HepG2 (cell line): Measurements from ENCODE around the gene CEP76. TPM values are rescaled to one million over a fixed set of nuclear protein-coding genes. Genes with fewer than 3 reads are reported as not detected.

Source experiments
- ATAC-seq: fragments of 200-7000 bp; cut with Tn5 transposase; 3 replicates; pipeline ENCODE4 v1.9.1; 2020; ENCODE audit warnings: mild to moderate bottlenecking, moderate library complexity
- BruUV-seq: library from RNA; stranded (reverse); fragments of 400-500 nt; replicated peaks from 2 replicates; lab custom pipeline; 2021; lab: Mats Ljungman, UMichigan
- CTCF ChIA-PET: fragments of 300-600 bp; formaldehyde crosslinking; extraction: SDS; loops from one replicate; lab custom pipeline; 2021; ENCODE audit warnings: low total read pairs, inconsistent platforms, low intra/inter-chr PET ratio; lab: Yijun Ruan, JAX
- POLR2A ChIA-PET: fragments of 350-600 bp; sonication (Branson Sonifier 250); formaldehyde crosslinking; loops from one replicate; lab custom pipeline; 2020; ENCODE audit warnings: antibody characterized with exemption, inconsistent platforms; lab: Yijun Ruan, JAX
- DNase-seq: peaks from one replicate; pipeline ENCODE4 v3.0.0-alpha.2; 2015; ENCODE audit warnings: low spot score
- FAIRE-seq: peaks from 3 replicates; lab custom pipeline; 2011; peaks lifted over from hg19 to GRCh38; lab: Jason Lieb, UNC
- H2AFZ ChIP-seq: one replicate; pipeline ENCODE4 v1.6.1; 2011; ENCODE audit warnings: low read length, inconsistent platforms
- H3K27ac ChIP-seq: fragments of 300-600 bp; 3 replicates; pipeline ENCODE4 v1.8.0; 2011; ENCODE audit warnings: mixed run types, mild to moderate bottlenecking, mixed read lengths, low read length, inconsistent platforms; ENCODE audit not compliant: insufficient read depth; ENCODE audit errors: extremely low read length
- H3K27me3 ChIP-seq, 2 experiments: fragments of 200-600 bp in 1 of 2; 2 replicates in 1 of 2; 3 replicates in 1 of 2; pipeline versions ENCODE4 v1.6.0 to v1.8.0; 2011; ENCODE audit warnings: low read length in 2 of 2, mild to moderate bottlenecking in 2 of 2, moderate library complexity in 2 of 2, inconsistent platforms in 1 of 2; ENCODE audit not compliant: insufficient read depth in 2 of 2, control insufficient read depth in 1 of 2
- H3K36me3 ChIP-seq, 2 experiments: fragments of 200-600 bp in 1 of 2; replicated peaks in 1 of 2; 2 replicates in 1 of 2; 3 replicates in 1 of 2; pipeline versions ENCODE4 v1.5.1 to v1.8.0; 2011; ENCODE audit warnings: low read length in 2 of 2, inconsistent platforms in 1 of 2; ENCODE audit not compliant: insufficient read depth in 2 of 2, control insufficient read depth in 1 of 2
- H3K4me1 ChIP-seq: 2 replicates; pipeline ENCODE4 v1.5.1; 2012; ENCODE audit warnings: low read length, inconsistent platforms; ENCODE audit not compliant: insufficient read depth
- H3K4me2 ChIP-seq: 2 replicates; pipeline ENCODE4 v1.6.0; 2011; ENCODE audit warnings: low read depth, low read length, inconsistent platforms
- H3K4me3 ChIP-seq, 3 experiments: fragments of 200-600 bp in 1 of 3; sonication (generic), shearing (Covaris generic) in 1 of 3; replicated peaks in 1 of 3; 2 replicates each; pipeline ENCODE4 v1.5.1; 2011 to 2016; ENCODE audit warnings: low read length in 3 of 3, inconsistent platforms in 2 of 3, low read depth in 2 of 3, mild to moderate bottlenecking in 2 of 3, control low read depth in 1 of 3, mixed read lengths in 1 of 3; ENCODE audit not compliant: insufficient read depth in 1 of 3
- H3K79me2 ChIP-seq: one replicate; pipeline ENCODE4 v1.6.1; 2011; ENCODE audit warnings: low read length, inconsistent platforms; ENCODE audit not compliant: insufficient read depth
- H3K9ac ChIP-seq: 2 replicates; pipeline ENCODE4 v1.6.0; 2011; ENCODE audit warnings: mild to moderate bottlenecking, low read depth, low read length, inconsistent platforms; ENCODE audit not compliant: insufficient read depth
- H3K9me3 ChIP-seq: 2 replicates; pipeline ENCODE4 v1.5.1; 2012; ENCODE audit warnings: mild to moderate bottlenecking, low read length
- H4K20me1 ChIP-seq: 2 replicates; pipeline ENCODE4 v1.6.0; 2011; ENCODE audit warnings: inconsistent platforms, mild to moderate bottlenecking, low read length, moderate library complexity; ENCODE audit not compliant: insufficient read depth
- CHCHD3 ChIP-seq: sonication (generic); formaldehyde crosslinking; IDR thresholded peaks from 2 replicates; pipeline ENCODE4 v1.8.0; 2022; ENCODE audit warnings: mild to moderate bottlenecking, missing genetic modification reagents, moderate library complexity
- ELF3 ChIP-seq: IDR thresholded peaks from 2 replicates; pipeline ENCODE4 v1.6.1; 2016; ENCODE audit warnings: missing genetic modification reagents, missing compliant biosample characterization
- MIXL1 ChIP-seq: IDR thresholded peaks from 2 replicates; pipeline ENCODE4 v1.6.1; 2016
- MXI1 ChIP-seq: IDR thresholded peaks from 3 replicates; pipeline ENCODE4 v1.6.1; 2012; ENCODE audit warnings: low read depth, low read length, inconsistent platforms, borderline replicate concordance
- RAD21 ChIP-seq: fragments of 450-650 bp; formaldehyde crosslinking; IDR thresholded peaks from 2 replicates; pipeline ENCODE4 v1.5.0; 2020; ENCODE audit warnings: mild to moderate bottlenecking
- SAP130 ChIP-seq: IDR thresholded peaks from 2 replicates; pipeline ENCODE4 v1.6.1; 2016; ENCODE audit warnings: low read depth
- SMC3 ChIP-seq: IDR thresholded peaks from 2 replicates; pipeline ENCODE4 v1.6.1; 2011; ENCODE audit warnings: low read length, improper control_type of control experiment
- SOX5 ChIP-seq: IDR thresholded peaks from 2 replicates; pipeline ENCODE4 v1.6.1; 2016; ENCODE audit warnings: borderline replicate concordance
- STAG1 ChIP-seq: sonication (generic); formaldehyde crosslinking; IDR thresholded peaks from 2 replicates; pipeline ENCODE4 v1.4.0; 2020; ENCODE audit warnings: missing genetic modification reagents
- ZNF672 ChIP-seq: sonication (generic); formaldehyde crosslinking; IDR thresholded peaks from 2 replicates; pipeline ENCODE4 v1.8.1; 2022; ENCODE audit warnings: missing genetic modification reagents
- WGBS: methylation state at CpG from one replicate; pipeline ENCODE4 v1.1.6; 2017; ENCODE audit warnings: low lambda C conversion rate; 5-methylcytosine and 5-hydroxymethylcytosine counted together
- in situ Hi-C: cut with HindIII; loops from 2 replicates; pipeline ENCODE4 v1.10.0; 2017; ENCODE audit warnings: low pct_unique_long_range_greater_than_20kb; ENCODE audit not compliant: extremely low pct_ligation_motif_present
- intact Hi-C: fragments of 100-400 bp; cut with micrococcal nuclease; formaldehyde crosslinking; loops from one replicate; pipeline ENCODE4 v1.10.0; 2022; ENCODE audit not compliant: unreplicated experiment
- polyA plus RNA-seq, 8 experiments: library from polyadenylated mRNA; depleted of rRNA in 3 of 8; stranded (reverse) in 7 of 8; unstranded in 1 of 8; fragments of >200 nt; fragmentation: Illumina TruSeq in 4 of 8; extraction: Trizol in 4 of 8; gene quantifications; 2 replicates each; pipeline versions ENCODE4 v1.2.1 to v1.2.3, GENCODE V29; 2011 to 2016; ENCODE audit warnings: low read depth in 4 of 8, missing spikeins in 1 of 8, mixed read lengths in 1 of 8; ENCODE audit not compliant: insufficient read depth in 1 of 8
- total RNA-seq, 5 experiments: library from RNA; depleted of rRNA; stranded (reverse); fragments of >200 nt; fragmentation: Illumina TruSeq; extraction: Trizol; gene quantifications; 2 replicates each; pipeline ENCODE4 v1.2.3, GENCODE V29; 2016; ENCODE audit warnings: low read depth in 1 of 5
- TF ChIP-seq, protein P1 (sequence below): sonication (generic); formaldehyde crosslinking; IDR thresholded peaks from 2 replicates; pipeline ENCODE4 v1.5.0; 2020; ENCODE audit warnings: mild to moderate bottlenecking, missing genetic modification reagents, moderate library complexity
- TF ChIP-seq, protein P2 (sequence below): IDR thresholded peaks from 2 replicates; pipeline ENCODE4 v1.6.1; 2016; ENCODE audit warnings: low read depth
- TF ChIP-seq, protein P3 (sequence below): sonication (generic); formaldehyde crosslinking; IDR thresholded peaks from 2 replicates; pipeline ENCODE4 v1.5.1; 2020; ENCODE audit warnings: mild to moderate bottlenecking, missing genetic modification reagents, moderate library complexity

Gene CEP76
- total and polyA plus RNA-seq, 2 of the 13 experiments (the other 11 are each of a cell fraction or from before 2014, with no cell fraction given) = 13.9 to 15.1 TPM

DNA sequence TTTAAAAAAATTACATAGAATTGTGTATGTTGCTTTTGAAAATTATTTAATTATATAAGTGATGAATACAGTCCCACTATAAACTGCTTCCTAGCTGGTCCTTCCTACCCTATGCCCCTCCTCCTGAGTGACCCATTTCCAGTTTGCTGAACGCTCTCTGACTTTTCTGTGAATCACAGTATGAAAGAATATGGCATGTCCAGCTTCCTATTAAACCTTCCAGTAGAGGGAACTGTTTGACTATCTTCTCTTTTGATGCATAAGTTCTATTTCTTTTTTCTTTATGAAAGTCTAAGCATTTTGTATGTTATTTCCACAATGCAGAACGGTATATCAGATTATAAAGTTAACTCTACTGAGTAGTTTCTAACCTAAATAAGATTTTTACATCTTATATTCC is 41.6 kb upstream of the CEP76 start:
- ChIA-PET CTCF (interaction anchor here (1.3 to 1.7 kb wide), 2 partner anchors 23 to 190 kb away, joined by 3 to 4 read pairs; no protein-coding TSS in a partner anchor), POLR2A (interaction anchor here (0.5 to 0.9 kb wide), 3 partner anchors 14 to 973 kb away, joined by 3 to 6 read pairs (median 3); no protein-coding TSS in a partner anchor)
- H3K4me2 ChIP-seq = no peak overlapping the region
- no peak overlapping the region for H2AFZ ChIP-seq
- no peaks in the 10 kb centered on the region for H3K79me2 ChIP-seq
- H3K27me3 ChIP-seq = no peaks in the 10 kb centered on the region
- H3K9ac ChIP-seq = no peak overlapping the region
- ATAC-seq = peak; percentile 55
- in situ Hi-C loops (no loop called here), intact Hi-C loops (loop anchor here (5.0 kb wide), 1 partner anchor 148 kb away; no protein-coding TSS in a partner anchor)
- 4% methylated on average over 2 of the region's 2 CpGs for WGBS
- BruUV-seq = no TSS peak
- no peaks in the 10 kb centered on the region for H3K36me3 ChIP-seq
- H3K27ac ChIP-seq = no peak overlapping the region
- TF ChIP-seq RAD21 (CRISPR knock-in tag) = peak; percentile 25; the same call in 1 of the 2 replicates
- TF ChIP-seq, protein P1, sequence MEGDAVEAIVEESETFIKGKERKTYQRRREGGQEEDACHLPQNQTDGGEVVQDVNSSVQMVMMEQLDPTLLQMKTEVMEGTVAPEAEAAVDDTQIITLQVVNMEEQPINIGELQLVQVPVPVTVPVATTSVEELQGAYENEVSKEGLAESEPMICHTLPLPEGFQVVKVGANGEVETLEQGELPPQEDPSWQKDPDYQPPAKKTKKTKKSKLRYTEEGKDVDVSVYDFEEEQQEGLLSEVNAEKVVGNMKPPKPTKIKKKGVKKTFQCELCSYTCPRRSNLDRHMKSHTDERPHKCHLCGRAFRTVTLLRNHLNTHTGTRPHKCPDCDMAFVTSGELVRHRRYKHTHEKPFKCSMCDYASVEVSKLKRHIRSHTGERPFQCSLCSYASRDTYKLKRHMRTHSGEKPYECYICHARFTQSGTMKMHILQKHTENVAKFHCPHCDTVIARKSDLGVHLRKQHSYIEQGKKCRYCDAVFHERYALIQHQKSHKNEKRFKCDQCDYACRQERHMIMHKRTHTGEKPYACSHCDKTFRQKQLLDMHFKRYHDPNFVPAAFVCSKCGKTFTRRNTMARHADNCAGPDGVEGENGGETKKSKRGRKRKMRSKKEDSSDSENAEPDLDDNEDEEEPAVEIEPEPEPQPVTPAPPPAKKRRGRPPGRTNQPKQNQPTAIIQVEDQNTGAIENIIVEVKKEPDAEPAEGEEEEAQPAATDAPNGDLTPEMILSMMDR (CRISPR knock-in tag) = peak; percentile 62
- TF ChIP-seq, protein P2, sequence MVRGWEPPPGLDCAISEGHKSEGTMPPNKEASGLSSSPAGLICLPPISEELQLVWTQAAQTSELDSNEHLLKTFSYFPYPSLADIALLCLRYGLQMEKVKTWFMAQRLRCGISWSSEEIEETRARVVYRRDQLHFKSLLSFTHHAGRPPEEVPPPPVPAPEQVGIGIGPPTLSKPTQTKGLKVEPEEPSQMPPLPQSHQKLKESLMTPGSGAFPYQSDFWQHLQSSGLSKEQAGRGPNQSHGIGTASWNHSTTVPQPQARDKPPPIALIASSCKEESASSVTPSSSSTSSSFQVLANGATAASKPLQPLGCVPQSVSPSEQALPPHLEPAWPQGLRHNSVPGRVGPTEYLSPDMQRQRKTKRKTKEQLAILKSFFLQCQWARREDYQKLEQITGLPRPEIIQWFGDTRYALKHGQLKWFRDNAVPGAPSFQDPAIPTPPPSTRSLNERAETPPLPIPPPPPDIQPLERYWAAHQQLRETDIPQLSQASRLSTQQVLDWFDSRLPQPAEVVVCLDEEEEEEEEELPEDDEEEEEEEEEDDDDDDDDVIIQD (CRISPR knock-in tag) = no peak
- TF ChIP-seq SAP130 (CRISPR knock-in tag) = peak; percentile 38; the same call in 1 of the 2 replicates
- peak; percentile 52 for TF ChIP-seq SMC3
- no peak for TF ChIP-seq ZNF672
- peak; percentile 67 for TF ChIP-seq STAG1 (CRISPR knock-in tag)
- TF ChIP-seq MIXL1 (CRISPR knock-in tag) = 0 out of 2 replicates have a peak, but pooled peaks have one; percentile 29
- TF ChIP-seq CHCHD3 (CRISPR knock-in tag) = no peak
- TF ChIP-seq, protein P3, sequence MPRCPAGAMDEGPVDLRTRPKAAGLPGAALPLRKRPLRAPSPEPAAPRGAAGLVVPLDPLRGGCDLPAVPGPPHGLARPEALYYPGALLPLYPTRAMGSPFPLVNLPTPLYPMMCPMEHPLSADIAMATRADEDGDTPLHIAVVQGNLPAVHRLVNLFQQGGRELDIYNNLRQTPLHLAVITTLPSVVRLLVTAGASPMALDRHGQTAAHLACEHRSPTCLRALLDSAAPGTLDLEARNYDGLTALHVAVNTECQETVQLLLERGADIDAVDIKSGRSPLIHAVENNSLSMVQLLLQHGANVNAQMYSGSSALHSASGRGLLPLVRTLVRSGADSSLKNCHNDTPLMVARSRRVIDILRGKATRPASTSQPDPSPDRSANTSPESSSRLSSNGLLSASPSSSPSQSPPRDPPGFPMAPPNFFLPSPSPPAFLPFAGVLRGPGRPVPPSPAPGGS = no peak
- TF ChIP-seq SOX5 (CRISPR knock-in tag) = no peak
- TF ChIP-seq MXI1 = no peak
- TF ChIP-seq ELF3 (CRISPR knock-in tag) = 0 out of 2 replicates have a peak, but pooled peaks have one; percentile 17
- TF ChIP-seq, all 625 proteins: peak for 7
- Histone ChIP-seq H3K4me1 (peaks cover 37% of the 10 kb centered on the region), H3K9me3 (no peaks in the 10 kb centered on the region), H4K20me1 (no peaks in the 10 kb centered on the region), H3K4me3 (no peak overlapping the region)
- peak; percentile 64 for DNase-seq
- FAIRE-seq = no peak
